Loucy (cell line): Measurements from ENCODE around the gene TRAPPC12.

Source experiments
- H2AFZ ChIP-seq: fragments of 200-600 bp; sonication (generic); 2 replicates; pipeline ENCODE4 v1.6.0; 2016; ENCODE audit warnings: antibody characterized with exemption, mild to moderate bottlenecking, low read length, moderate library complexity
- H3F3A ChIP-seq: fragments of 200-600 bp; 2 replicates; pipeline ENCODE4 v1.6.0; 2016; ENCODE audit warnings: antibody characterized with exemption, low read depth, mild to moderate bottlenecking
- H3K27me3 ChIP-seq: fragments of 200-600 bp; sonication (generic); 2 replicates; pipeline ENCODE4 v1.6.1; 2014; ENCODE audit warnings: low read length, mild to moderate bottlenecking; ENCODE audit not compliant: insufficient read depth, poor library complexity, severe bottlenecking
- H3K36me3 ChIP-seq: fragments of 200-600 bp; sonication (generic); 2 replicates; pipeline ENCODE4 v1.6.1; 2016; ENCODE audit warnings: low read length; ENCODE audit not compliant: insufficient read depth
- H3K4me1 ChIP-seq: fragments of 200-600 bp; sonication (generic); 2 replicates; pipeline ENCODE4 v1.5.1; 2014; ENCODE audit warnings: low read length, mild to moderate bottlenecking; ENCODE audit not compliant: insufficient read depth, poor library complexity, severe bottlenecking
- H3K4me2 ChIP-seq: fragments of 200-600 bp; sonication (generic); 2 replicates; pipeline ENCODE4 v1.6.0; 2014; ENCODE audit warnings: antibody characterized with exemption, low read length, low read depth, mild to moderate bottlenecking; ENCODE audit not compliant: poor library complexity, severe bottlenecking
- H3K4me3 ChIP-seq: fragments of 200-600 bp; sonication (generic); 2 replicates; pipeline ENCODE4 v1.5.1; 2014; ENCODE audit warnings: low read length, mild to moderate bottlenecking, mixed read lengths; ENCODE audit not compliant: poor library complexity, severe bottlenecking
- H3K79me2 ChIP-seq: fragments of 200-600 bp; sonication (generic); 2 replicates; pipeline ENCODE4 v1.6.1; 2014; ENCODE audit warnings: low read length; ENCODE audit not compliant: insufficient read depth
- H3K9ac ChIP-seq: fragments of 200-600 bp; sonication (generic); 2 replicates; pipeline ENCODE4 v1.6.0; 2014; ENCODE audit warnings: mild to moderate bottlenecking, low read depth, low read length, moderate library complexity; ENCODE audit not compliant: poor library complexity, severe bottlenecking
- H3K9me2 ChIP-seq: fragments of 200-600 bp; sonication (generic); replicated peaks from 2 replicates; pipeline ENCODE4 v1.6.1; 2016; ENCODE audit warnings: low read depth, low read length, mixed read lengths
- H3K9me3 ChIP-seq: fragments of 200-600 bp; sonication (generic); 2 replicates; pipeline ENCODE4 v1.6.1; 2014; ENCODE audit warnings: mild to moderate bottlenecking, antibody characterized with exemption, low read length, low read depth; ENCODE audit not compliant: insufficient read depth
- H4K20me1 ChIP-seq: fragments of 200-600 bp; sonication (generic); 2 replicates; pipeline ENCODE4 v1.6.0; 2014; ENCODE audit warnings: antibody characterized with exemption, low read length, mild to moderate bottlenecking; ENCODE audit not compliant: insufficient read depth, poor library complexity, severe bottlenecking
- CTCF ChIP-seq: fragments of 200-600 bp; sonication (generic); conservative IDR thresholded peaks from 2 replicates; pipeline ENCODE4 v1.5.1; 2014; ENCODE audit warnings: mild to moderate bottlenecking, antibody characterized with exemption, low read length
- EZH2phosphoT487 ChIP-seq: fragments of 200-600 bp; IDR thresholded peaks from 2 replicates; pipeline ENCODE4 v1.6.1; 2018; ENCODE audit warnings: antibody characterized with exemption, mild to moderate bottlenecking, moderate library complexity, borderline replicate concordance

The TRAPPC12 gene

DNA sequence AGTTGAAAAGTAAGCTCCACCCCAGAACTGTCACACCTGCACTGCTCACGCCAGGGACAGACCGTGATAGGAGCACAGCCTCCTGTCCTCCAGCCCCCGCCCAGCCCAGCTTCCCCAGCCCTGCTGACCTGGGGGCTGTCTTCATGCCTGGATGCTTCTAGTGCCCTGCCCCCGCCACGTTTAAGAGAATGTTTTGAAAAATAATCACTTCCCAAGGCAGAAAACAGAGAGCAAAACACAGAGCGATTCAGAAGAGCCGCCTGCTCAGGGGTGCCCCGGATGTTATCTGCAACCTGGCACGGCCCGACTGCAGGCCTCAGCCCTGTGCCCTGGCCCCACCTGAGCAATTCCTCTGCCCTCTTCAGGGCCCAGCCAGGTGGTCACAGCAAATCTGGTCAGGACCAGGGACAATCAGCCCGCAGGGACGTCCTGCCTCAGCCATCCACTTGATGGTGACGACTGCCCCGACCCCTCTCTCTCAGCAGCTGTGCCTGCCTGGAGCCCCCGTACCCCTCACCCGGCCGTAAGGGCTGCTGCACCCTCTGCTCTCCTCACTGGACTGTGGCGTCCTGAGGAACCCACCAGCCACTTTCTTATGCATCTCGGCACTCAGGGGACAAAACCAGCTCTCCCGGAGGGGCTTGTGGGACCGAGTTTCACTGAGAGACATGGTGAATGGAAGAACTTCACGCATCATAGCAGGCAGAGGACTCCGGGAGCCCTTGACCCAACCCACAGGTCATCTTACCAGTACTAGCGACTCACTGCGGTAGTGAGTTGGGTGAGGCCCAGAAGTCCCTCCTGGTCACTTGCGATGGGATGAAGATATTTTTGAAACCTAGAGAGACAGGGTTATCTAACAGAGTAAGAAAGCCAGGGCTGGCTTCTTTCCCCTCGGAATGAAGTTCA lies 109.6 kb downstream of the TRAPPC12 start:
- H3K9ac ChIP-seq: no peak overlapping the region

GRCh38 chr2:3489764-3490115 lies 110.2 kb downstream of the TRAPPC12 start:
- Histone ChIP-seq H4K20me1 (no peaks in the 10 kb centered on the region), H3K36me3 (no peaks in the 10 kb centered on the region), H3K9me2 (no peaks in the 10 kb centered on the region), H3K4me2 (no peak overlapping the region), H3K9me3 (no peaks in the 10 kb centered on the region), H3F3A (no peaks in the 10 kb centered on the region), H2AFZ (no peak overlapping the region), H3K4me1 (no peaks in the 10 kb centered on the region), H3K27me3 (no peaks in the 10 kb centered on the region), H3K79me2 (no peaks in the 10 kb centered on the region), H3K9ac (no peak overlapping the region), H3K4me3 (no peak overlapping the region)
- TF ChIP-seq CTCF: no peak
- no peak for TF ChIP-seq EZH2phosphoT487

More for the DNA sequence above, 109.6 kb downstream of the TRAPPC12 start:
- H3K36me3 ChIP-seq: no peaks in the 10 kb centered on the region
- no peaks in the 10 kb centered on the region for H3K9me3 ChIP-seq
- TF ChIP-seq EZH2phosphoT487 (no peak), CTCF (no peak)
- H4K20me1 ChIP-seq: no peaks in the 10 kb centered on the region
- no peak overlapping the region for H3K4me2 ChIP-seq
- H3K4me3 ChIP-seq: no peak overlapping the region
- no peak overlapping the region for H2AFZ ChIP-seq
- H3K27me3 ChIP-seq: no peaks in the 10 kb centered on the region
- no peaks in the 10 kb centered on the region for H3K4me1 ChIP-seq
- no peaks in the 10 kb centered on the region for H3K9me2 ChIP-seq
- H3K79me2 ChIP-seq: no peaks in the 10 kb centered on the region
- no peaks in the 10 kb centered on the region for H3F3A ChIP-seq

- Histone ChIP-seq H2AFZ (no peak overlapping the region), H3K27me3 (no peaks in the 10 kb centered on the region), H3K4me3 (no peak overlapping the region), H3K79me2 (no peaks in the 10 kb centered on the region), H3K4me1 (no peaks in the 10 kb centered on the region), H4K20me1 (no peaks in the 10 kb centered on the region), H3K9me3 (no peaks in the 10 kb centered on the region), H3K9ac (no peak overlapping the region), H3K4me2 (no peak overlapping the region), H3K36me3 (no peaks in the 10 kb centered on the region; the same call in 1 of the 2 replicates), H3K9me2 (no peaks in the 10 kb centered on the region), H3F3A (no peaks in the 10 kb centered on the region)
- TF ChIP-seq EZH2phosphoT487 (no peak), CTCF (no peak)
These were observed 111.0 kb downstream of the TRAPPC12 start for GRCh38 chr2:3490191-3491170.
